Epithelial cell of esophagus (primary cell): ENCODE measurements around the gene STK25.

ENCODE experiments used
- DNase-seq: peaks from one replicate; pipeline ENCODE4 v3.0.0; 2010; ENCODE audit warnings: low read depth
- H3K4me3 ChIP-seq: 2 replicates; pipeline ENCODE4 v1.5.1; 2011; ENCODE audit warnings: mild to moderate bottlenecking, low read length, control low read depth
- CTCF ChIP-seq: IDR thresholded peaks from 2 replicates; pipeline ENCODE4 v1.5.1; 2011; ENCODE audit warnings: low read depth, mild to moderate bottlenecking, low read length, control low read depth, inconsistent platforms; ENCODE audit not compliant: insufficient read depth; ENCODE audit errors: missing control alignments

Gene STK25

DNA sequence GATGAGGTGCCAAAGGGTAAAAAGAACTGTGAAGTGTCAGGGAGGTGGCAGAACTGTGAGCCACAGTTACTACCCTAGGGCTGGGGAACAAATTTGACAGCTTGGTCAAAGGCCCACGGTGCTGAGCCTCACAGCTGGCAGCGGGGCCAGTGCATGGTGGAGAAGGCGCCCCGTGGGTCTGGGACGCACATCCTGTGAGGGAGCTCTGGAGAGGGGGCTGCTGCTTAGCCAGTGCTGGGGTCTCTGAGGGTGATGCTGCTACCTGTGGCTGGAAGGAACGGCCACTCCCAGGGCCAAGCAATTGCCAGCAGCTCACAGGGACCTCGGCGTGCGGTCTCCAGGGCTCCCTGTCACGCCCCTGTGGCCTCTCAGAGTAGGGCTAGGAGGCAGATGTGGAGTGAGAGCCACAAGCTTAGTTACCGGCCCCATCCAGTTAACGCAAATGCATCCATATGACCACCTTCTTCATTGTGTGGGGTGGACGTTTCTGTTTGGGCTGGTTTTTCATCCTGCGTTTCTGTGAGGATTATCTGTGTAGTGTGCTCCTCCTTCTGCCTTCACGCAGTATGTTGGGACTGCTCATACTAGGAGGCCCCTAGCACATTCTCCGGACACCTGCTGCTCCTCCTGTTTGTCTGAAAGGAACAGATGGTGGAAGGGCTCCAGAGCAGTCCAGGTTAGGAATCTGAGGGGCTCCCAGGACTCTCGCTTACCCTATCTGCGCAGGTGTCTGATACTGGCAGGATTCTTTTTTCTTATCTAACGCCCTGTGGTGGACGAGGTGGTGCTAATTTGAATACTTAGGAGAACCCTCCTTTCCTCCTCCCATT is 26.0 kb downstream of the STK25 start:
- no peak overlapping the region for H3K4me3 ChIP-seq
- no peak for DNase-seq
- TF ChIP-seq CTCF: no peak

- no peak for DNase-seq
- H3K4me3 ChIP-seq: no peak overlapping the region
Observed at GRCh38 chr2:241481687-241482086, 26.7 kb downstream of the STK25 start.

DNA sequence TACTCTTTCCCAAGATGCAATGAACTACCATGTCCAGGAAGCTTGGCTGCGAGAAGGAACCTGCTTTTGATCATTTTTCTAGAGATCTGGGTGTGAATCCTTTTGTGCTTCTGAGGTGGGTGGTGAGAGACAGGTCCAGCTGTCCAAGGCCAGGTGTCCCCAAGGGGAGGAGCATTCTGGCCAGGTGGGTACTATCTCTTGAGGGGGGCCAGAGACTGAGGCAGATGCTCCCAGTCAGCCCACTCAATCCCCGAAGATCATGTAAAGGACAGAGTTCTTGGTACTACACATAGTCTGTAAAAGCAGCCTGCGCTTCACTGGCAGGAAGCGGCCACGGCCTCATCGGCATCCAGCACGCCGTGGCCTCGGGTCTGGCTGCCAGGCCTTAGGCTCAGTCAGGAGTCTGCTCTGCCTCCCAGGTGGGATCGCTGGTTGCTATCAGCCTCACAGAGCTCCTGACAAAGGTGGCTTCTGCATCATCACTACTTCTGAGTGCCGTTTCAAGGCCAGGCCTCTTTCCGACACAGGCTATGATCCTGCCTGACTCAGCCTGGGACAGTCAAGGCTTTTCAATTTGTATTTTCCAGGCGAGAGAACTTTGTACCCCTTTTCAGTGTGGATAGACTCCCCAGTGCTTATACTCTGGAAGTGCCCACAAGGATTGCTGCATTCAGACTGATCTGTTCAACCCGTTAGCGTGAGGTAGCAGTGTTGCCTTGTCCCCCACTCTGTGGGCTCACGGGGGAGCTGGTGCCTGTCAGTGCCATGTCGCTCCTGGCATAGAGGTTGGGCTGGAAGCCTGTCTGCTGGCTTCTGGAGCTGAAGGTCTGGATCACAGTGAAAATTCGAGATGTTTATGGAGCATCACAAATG is 29.1 kb downstream of the STK25 start:
- TF ChIP-seq CTCF: no peak
- no peak for DNase-seq
- no peak overlapping the region for H3K4me3 ChIP-seq

More at GRCh38 chr2:241481687-241482086, 26.7 kb downstream of the STK25 start:
- TF ChIP-seq CTCF: no peak

DNA sequence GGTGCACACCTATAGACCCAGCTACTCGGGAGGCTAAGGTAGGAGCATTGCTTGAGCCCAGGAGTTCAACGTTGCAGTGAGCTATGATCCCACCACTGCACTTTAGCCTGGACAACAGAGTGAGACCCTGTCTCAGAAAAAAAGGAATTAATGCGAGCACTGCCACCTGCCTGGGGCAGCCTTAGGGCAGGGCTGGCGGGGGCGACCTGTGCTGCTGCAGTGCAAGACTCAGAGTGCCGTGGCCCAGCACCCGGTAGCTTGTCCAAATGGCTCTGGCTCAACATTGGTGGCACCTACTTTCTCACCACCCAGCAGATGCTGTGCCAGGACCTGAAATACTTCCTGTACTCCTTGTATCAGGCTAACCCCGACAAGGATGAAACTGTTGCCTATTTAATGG is 30.2 kb downstream of the STK25 start:
- no peak for DNase-seq
- H3K4me3 ChIP-seq: no peak overlapping the region
- TF ChIP-seq CTCF: no peak

GRCh38 chr2:241475267-241475666 is 33.1 kb downstream of the STK25 start:
- TF ChIP-seq CTCF: no peak
- H3K4me3 ChIP-seq: no peak overlapping the region
- no peak for DNase-seq

DNA sequence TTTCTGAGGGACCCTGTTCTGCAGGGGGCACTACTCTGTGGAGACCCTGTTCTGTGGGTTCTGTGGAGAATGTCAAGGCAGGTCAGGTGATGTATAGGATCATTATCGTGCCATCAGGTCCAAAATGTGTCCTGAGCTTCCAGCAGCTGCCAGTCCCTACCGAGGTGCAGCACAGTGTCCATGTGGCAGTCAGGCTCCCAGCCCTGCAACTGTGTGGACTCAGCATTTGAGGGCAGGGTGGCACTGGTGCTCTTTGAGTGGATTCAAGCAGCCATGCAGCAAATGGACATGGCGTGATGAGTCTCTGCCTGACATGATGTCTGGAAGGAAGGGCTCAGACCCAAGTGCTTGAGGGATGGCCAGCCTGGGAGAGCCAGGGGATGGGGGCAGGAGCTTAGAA is 35.0 kb downstream of the STK25 start:
- no peak for DNase-seq
- H3K4me3 ChIP-seq: no peak overlapping the region
- no peak for TF ChIP-seq CTCF
